Adrenal gland (tissue), 5 donors: ENCODE results near the gene PIGX.

Experiments used
- POLR2A ChIP-seq, 2 donors: fragments of 450-650 bp; IDR thresholded peaks; one replicate each; pipeline ENCODE4 v1.6.1; 2017; ENCODE audit warnings: antibody characterized with exemption in 2 of 2, mild to moderate bottlenecking in 2 of 2, moderate library complexity in 1 of 2
- TF ChIP-seq, protein P1 (sequence below), 6 experiments: fragments of 450-650 bp in 4 of 6; fragments of 200-600 bp in 2 of 6; sonication (generic) in 1 of 6; IDR thresholded peaks; 1 replicate in 5 of 6; 2 replicates in 1 of 6; pipeline versions ENCODE4 v1.5.1 to v1.8.0; 2016 to 2021; ENCODE audit warnings: antibody characterized with exemption in 6 of 6, mild to moderate bottlenecking in 2 of 6, moderate library complexity in 1 of 6
- donor health status: DM: no; HTN: no; CAD: no.

DNA sequence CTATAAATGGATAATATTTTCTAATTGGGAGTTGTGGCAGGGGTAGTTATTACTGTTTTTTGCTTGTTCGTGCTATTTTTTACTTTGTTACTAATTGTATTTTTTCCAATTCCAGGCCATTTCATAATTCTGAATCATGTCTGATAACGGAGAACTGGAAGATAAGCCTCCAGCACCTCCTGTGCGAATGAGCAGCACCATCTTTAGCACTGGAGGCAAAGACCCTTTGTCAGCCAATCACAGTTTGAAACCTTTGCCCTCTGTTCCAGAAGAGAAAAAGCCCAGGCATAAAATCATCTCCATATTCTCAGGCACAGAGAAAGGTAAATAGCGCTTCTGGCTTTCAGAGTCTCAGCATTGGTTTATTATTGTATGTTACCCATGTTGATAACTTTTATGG, 70.3 kb downstream of the PIGX start:
- TF ChIP-seq, protein P1, sequence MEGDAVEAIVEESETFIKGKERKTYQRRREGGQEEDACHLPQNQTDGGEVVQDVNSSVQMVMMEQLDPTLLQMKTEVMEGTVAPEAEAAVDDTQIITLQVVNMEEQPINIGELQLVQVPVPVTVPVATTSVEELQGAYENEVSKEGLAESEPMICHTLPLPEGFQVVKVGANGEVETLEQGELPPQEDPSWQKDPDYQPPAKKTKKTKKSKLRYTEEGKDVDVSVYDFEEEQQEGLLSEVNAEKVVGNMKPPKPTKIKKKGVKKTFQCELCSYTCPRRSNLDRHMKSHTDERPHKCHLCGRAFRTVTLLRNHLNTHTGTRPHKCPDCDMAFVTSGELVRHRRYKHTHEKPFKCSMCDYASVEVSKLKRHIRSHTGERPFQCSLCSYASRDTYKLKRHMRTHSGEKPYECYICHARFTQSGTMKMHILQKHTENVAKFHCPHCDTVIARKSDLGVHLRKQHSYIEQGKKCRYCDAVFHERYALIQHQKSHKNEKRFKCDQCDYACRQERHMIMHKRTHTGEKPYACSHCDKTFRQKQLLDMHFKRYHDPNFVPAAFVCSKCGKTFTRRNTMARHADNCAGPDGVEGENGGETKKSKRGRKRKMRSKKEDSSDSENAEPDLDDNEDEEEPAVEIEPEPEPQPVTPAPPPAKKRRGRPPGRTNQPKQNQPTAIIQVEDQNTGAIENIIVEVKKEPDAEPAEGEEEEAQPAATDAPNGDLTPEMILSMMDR (IDR thresholded peaks at IDR 0.05), result no peak
- no peak for TF ChIP-seq POLR2A (IDR thresholded peaks at IDR 0.05)
